ENCODE results near the gene MC1R.
A peak's percentile ranks its signal among the peaks of the same experiment; 100 is the strongest.

MC1R gene

GRCh38 chr16:89897204-89897603 lies 21.5 kb upstream of the MC1R start:
- no peak for DNase-seq

GRCh38 chr16:89898201-89898967 lies 20.3 kb upstream of the MC1R start:
- DNase-seq = no peak

- DNase-seq = no peak
These were observed 18.7 kb upstream of the MC1R start for GRCh38 chr16:89899879-89900481.

GRCh38 chr16:89900885-89901284 lies 17.8 kb upstream of the MC1R start:
- DNase-seq = no peak

- no peak for DNase-seq
These were observed 15.7 kb upstream of the MC1R start for GRCh38 chr16:89902980-89903379.

- DNase-seq = no peak
These were observed 14.7 kb upstream of the MC1R start for GRCh38 chr16:89903908-89904515.

- DNase-seq = no peak
These were observed 13.8 kb upstream of the MC1R start for GRCh38 chr16:89904606-89905510.

GRCh38 chr16:89905511-89906139 lies 13.0 kb upstream of the MC1R start:
- no peak for DNase-seq

- no peak for DNase-seq
These were observed 12.3 kb upstream of the MC1R start for GRCh38 chr16:89906140-89907025.

GRCh38 chr16:89907055-89907814 lies 11.4 kb upstream of the MC1R start:
- no peak for DNase-seq

- no peak for DNase-seq
These were observed 10.4 kb upstream of the MC1R start for GRCh38 chr16:89908236-89908635.

GRCh38 chr16:89909777-89910716 lies 8.6 kb upstream of the MC1R start:
- DNase-seq = peak; percentile 62 to 64

- DNase-seq = no peak
These were observed 7.8 kb upstream of the MC1R start for GRCh38 chr16:89910717-89911354.

GRCh38 chr16:89911375-89911774 lies 7.3 kb upstream of the MC1R start:
- no peak for DNase-seq

GRCh38 chr16:89912143-89912542 lies 6.5 kb upstream of the MC1R start:
- no peak for DNase-seq

- no peak for DNase-seq
These were observed 6.0 kb upstream of the MC1R start for GRCh38 chr16:89912627-89913026.

GRCh38 chr16:89913408-89914387 lies 5.0 kb upstream of the MC1R start:
- DNase-seq = no peak

Data from Kasumi-1 (cell line).